WTC11 (cell line): ENCODE results near the gene F2RL2. TPM values are rescaled to one million over a fixed set of nuclear protein-coding genes. Genes with fewer than 3 reads are reported as not detected.

Source experiments
- ATAC-seq: fragments of 200-7000 bp; cut with Tn5 transposase; 2 replicates; pipeline ENCODE4 v1.10.0; 2021; ENCODE audit warnings: mild to moderate bottlenecking, moderate library complexity
- CTCF ChIA-PET: fragments of 300-600 bp; sonication (Branson Sonifier 250); formaldehyde crosslinking; loops from one replicate; lab custom pipeline; 2021; ENCODE audit warnings: antibody characterized with exemption; lab: Charles Lee
- POLR2A ChIA-PET: fragments of 350-600 bp; sonication (Branson Sonifier 250); formaldehyde crosslinking; loops from one replicate; lab custom pipeline; 2021; ENCODE audit warnings: antibody characterized with exemption; lab: Charles Lee
- DNase-seq: peaks from one replicate; pipeline ENCODE4 v3.0.0; 2021; ENCODE audit warnings: low spot score
- H3K27ac Mint-ChIP-seq: 2 replicates; pipeline ENCODE4 v1.8.0; 2021; ENCODE audit warnings: mixed read lengths
- H3K27me3 Mint-ChIP-seq: 2 replicates; pipeline ENCODE4 v1.8.0; 2021; ENCODE audit warnings: low read depth, mild to moderate bottlenecking, moderate library complexity, mixed read lengths
- H3K36me3 Mint-ChIP-seq: 2 replicates; pipeline ENCODE4 v1.8.0; 2021; ENCODE audit warnings: mixed read lengths
- H3K4me1 Mint-ChIP-seq: 2 replicates; pipeline ENCODE4 v1.8.0; 2022; ENCODE audit warnings: mixed read lengths
- H3K4me3 Mint-ChIP-seq: 2 replicates; pipeline ENCODE4 v1.8.0; 2021; ENCODE audit warnings: mild to moderate bottlenecking, moderate library complexity, mixed read lengths
- H3K9me3 Mint-ChIP-seq: 2 replicates; pipeline ENCODE4 v1.8.0; 2021; ENCODE audit warnings: mixed read lengths
- ATF1 ChIP-seq: sonication (generic); formaldehyde crosslinking; IDR thresholded peaks from 2 replicates; pipeline ENCODE4 v1.8.1; 2023; ENCODE audit warnings: mild to moderate bottlenecking, moderate library complexity, missing genetic modification reagents
- ATF6 ChIP-seq: sonication (generic); formaldehyde crosslinking; IDR thresholded peaks from 2 replicates; pipeline ENCODE4 v1.8.1; 2023; ENCODE audit warnings: mild to moderate bottlenecking, missing genetic modification reagents
- CREB1 ChIP-seq: sonication (generic); formaldehyde crosslinking; IDR thresholded peaks from 2 replicates; pipeline ENCODE4 v1.8.0; 2023; ENCODE audit warnings: mild to moderate bottlenecking, missing genetic modification reagents
- CREM ChIP-seq: sonication (generic); formaldehyde crosslinking; IDR thresholded peaks from 2 replicates; pipeline ENCODE4 v1.8.1; 2022; ENCODE audit warnings: mild to moderate bottlenecking, missing genetic modification reagents, moderate library complexity
- ETV6 ChIP-seq: sonication (generic); formaldehyde crosslinking; IDR thresholded peaks from 2 replicates; pipeline ENCODE4 v1.8.1; 2022; ENCODE audit warnings: mild to moderate bottlenecking, missing genetic modification reagents
- FOXP1 ChIP-seq: sonication (generic); formaldehyde crosslinking; IDR thresholded peaks from 2 replicates; pipeline ENCODE4 v1.8.0; 2022; ENCODE audit warnings: missing genetic modification reagents, mild to moderate bottlenecking, moderate library complexity, borderline replicate concordance
- IRF2 ChIP-seq: sonication (generic); formaldehyde crosslinking; IDR thresholded peaks from 2 replicates; pipeline ENCODE4 v1.8.0; 2022; ENCODE audit warnings: low read depth, missing genetic modification reagents, borderline replicate concordance
- JUN ChIP-seq: sonication (generic); formaldehyde crosslinking; IDR thresholded peaks from 2 replicates; pipeline ENCODE4 v1.8.0; 2023; ENCODE audit warnings: mild to moderate bottlenecking, missing genetic modification reagents
- MYBL2 ChIP-seq: sonication (generic); formaldehyde crosslinking; IDR thresholded peaks from 2 replicates; pipeline ENCODE4 v1.8.1; 2023; ENCODE audit warnings: mild to moderate bottlenecking, moderate library complexity, missing genetic modification reagents
- NFYB ChIP-seq: sonication (generic); formaldehyde crosslinking; conservative IDR thresholded peaks from 2 replicates; pipeline ENCODE4 v1.8.0; 2022; ENCODE audit warnings: low read depth, missing genetic modification reagents
- OVOL2 ChIP-seq: fragments of 250-450 bp; sonication (Bioruptor Pico); IDR thresholded peaks from 2 replicates; pipeline ENCODE4 v1.9.0; 2021; ENCODE audit warnings: mild to moderate bottlenecking, borderline replicate concordance
- RELA ChIP-seq: sonication (generic); formaldehyde crosslinking; IDR thresholded peaks from 2 replicates; pipeline ENCODE4 v1.8.1; 2022; ENCODE audit warnings: missing genetic modification reagents, mild to moderate bottlenecking, borderline replicate concordance
- RORB ChIP-seq: fragments of 250-450 bp; sonication (Bioruptor Pico); IDR thresholded peaks from 2 replicates; pipeline ENCODE4 v1.9.0; 2021; ENCODE audit warnings: mild to moderate bottlenecking
- SMAD4 ChIP-seq: sonication (generic); formaldehyde crosslinking; IDR thresholded peaks from 2 replicates; pipeline ENCODE4 v1.8.0; 2022; ENCODE audit warnings: mild to moderate bottlenecking, missing genetic modification reagents
- TCF7 ChIP-seq: sonication (generic); formaldehyde crosslinking; IDR thresholded peaks from 2 replicates; pipeline ENCODE4 v1.8.0; 2022; ENCODE audit warnings: mild to moderate bottlenecking, low read depth, missing genetic modification reagents, moderate library complexity
- TP53 ChIP-seq: sonication (generic); formaldehyde crosslinking; IDR thresholded peaks from 2 replicates; pipeline ENCODE4 v1.8.1; 2023; ENCODE audit warnings: mild to moderate bottlenecking, missing genetic modification reagents
- ZNF138 ChIP-seq: sonication (generic); formaldehyde crosslinking; conservative IDR thresholded peaks from 2 replicates; pipeline ENCODE4 v1.8.1; 2022; ENCODE audit warnings: mild to moderate bottlenecking, moderate library complexity, missing genetic modification reagents
- ZNF532 ChIP-seq: fragments of 250-450 bp; sonication (Bioruptor Pico); IDR thresholded peaks from 2 replicates; pipeline ENCODE4 v1.9.0; 2021; ENCODE audit warnings: mild to moderate bottlenecking, borderline replicate concordance
- ZNF671 ChIP-seq: fragments of 250-450 bp; sonication (Bioruptor Pico); IDR thresholded peaks from 2 replicates; pipeline ENCODE4 v1.8.0; 2021; ENCODE audit warnings: mild to moderate bottlenecking
- total RNA-seq: library from RNA; stranded (reverse); gene quantifications from 3 replicates; pipeline ENCODE4 v1.2.3, GENCODE V29; 2021
- TF ChIP-seq, protein P1 (sequence below): sonication (generic); formaldehyde crosslinking; IDR thresholded peaks from 2 replicates; pipeline ENCODE4 v1.8.1; 2022; ENCODE audit warnings: low read depth, missing genetic modification reagents, borderline replicate concordance
- TF ChIP-seq, protein P2 (sequence below): sonication (generic); formaldehyde crosslinking; conservative IDR thresholded peaks from 2 replicates; pipeline ENCODE4 v1.8.1; 2023; ENCODE audit warnings: mild to moderate bottlenecking, low read depth, missing genetic modification reagents, moderate library complexity

Gene F2RL2
- total RNA-seq, 1 experiment from 2014 or later: not detected

DNA sequence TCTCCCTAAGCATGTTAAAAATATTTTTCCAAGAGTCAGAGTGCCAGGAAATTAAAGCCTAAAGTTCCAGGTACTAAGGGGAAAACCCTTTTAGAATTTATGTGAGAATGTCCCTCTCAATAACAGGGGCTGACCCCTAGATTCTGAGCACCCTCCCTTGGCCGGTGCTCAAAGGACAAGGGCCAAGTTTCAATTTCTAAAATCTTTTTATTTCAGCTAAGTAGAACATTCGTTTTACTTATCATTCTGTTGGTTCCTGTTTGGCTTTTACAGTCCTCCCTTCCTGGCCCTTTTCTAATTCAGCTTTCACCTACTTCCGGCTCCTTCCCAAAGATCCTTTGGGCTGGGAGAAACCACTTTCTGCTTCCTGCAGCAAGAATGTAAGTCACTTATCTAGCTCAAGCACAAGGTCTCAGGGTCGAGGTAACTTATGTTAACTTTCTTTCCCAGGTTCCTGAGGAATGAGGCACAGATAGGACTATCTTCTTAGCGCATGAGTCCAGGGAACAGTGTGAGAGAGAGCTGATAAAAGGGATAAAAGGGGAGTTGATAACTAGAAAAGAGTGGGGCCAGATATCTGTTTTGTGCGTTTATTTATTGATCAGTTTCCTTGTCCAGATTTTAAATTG, 34.6 kb upstream of the F2RL2 start (continued):
- TF ChIP-seq JUN: no peak
- TF ChIP-seq CREM (CRISPR knock-in tag): no peak
- TF ChIP-seq FOXP1 (CRISPR knock-in tag): no peak
- no peak for TF ChIP-seq SMAD4 (CRISPR knock-in tag)
- TF ChIP-seq ZNF532 (CRISPR knock-in tag): no peak
- TF ChIP-seq, protein P1, sequence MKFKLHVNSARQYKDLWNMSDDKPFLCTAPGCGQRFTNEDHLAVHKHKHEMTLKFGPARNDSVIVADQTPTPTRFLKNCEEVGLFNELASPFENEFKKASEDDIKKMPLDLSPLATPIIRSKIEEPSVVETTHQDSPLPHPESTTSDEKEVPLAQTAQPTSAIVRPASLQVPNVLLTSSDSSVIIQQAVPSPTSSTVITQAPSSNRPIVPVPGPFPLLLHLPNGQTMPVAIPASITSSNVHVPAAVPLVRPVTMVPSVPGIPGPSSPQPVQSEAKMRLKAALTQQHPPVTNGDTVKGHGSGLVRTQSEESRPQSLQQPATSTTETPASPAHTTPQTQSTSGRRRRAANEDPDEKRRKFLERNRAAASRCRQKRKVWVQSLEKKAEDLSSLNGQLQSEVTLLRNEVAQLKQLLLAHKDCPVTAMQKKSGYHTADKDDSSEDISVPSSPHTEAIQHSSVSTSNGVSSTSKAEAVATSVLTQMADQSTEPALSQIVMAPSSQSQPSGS: no peak
- no peak for TF ChIP-seq NFYB
- no peak for TF ChIP-seq RELA (CRISPR knock-in tag)
- TF ChIP-seq, all 79 proteins: peak for 0

- Mint-ChIP-seq H3K36me3 (peaks cover 18% of the 10 kb centered on the region), H3K4me3 (no peak overlapping the region), H3K4me1 (peaks cover 5% of the 10 kb centered on the region; the same call in 1 of the 2 replicates), H3K27ac (peak overlapping the region; percentile 64; the same call in 1 of the 2 replicates), H3K9me3 (no peaks in the 10 kb centered on the region), H3K27me3 (no peaks in the 10 kb centered on the region)
- DNase-seq (no peak), ATAC-seq (no peak)
- CTCF ChIA-PET: interaction anchor here (0.9 kb wide), 1 partner anchor 19 kb away, joined by 3 read pairs; no protein-coding TSS in a partner anchor
- POLR2A ChIA-PET: no interaction called here
- TF ChIP-seq ATF6 (CRISPR knock-in tag): no peak
- no peak for TF ChIP-seq IRF2 (CRISPR knock-in tag)
- TF ChIP-seq RELA (CRISPR knock-in tag): no peak
- TF ChIP-seq ZNF532 (CRISPR knock-in tag): no peak
- TF ChIP-seq ETV6: no peak
- TF ChIP-seq RORB (CRISPR knock-in tag): no peak
- TF ChIP-seq ZNF138: no peak
- no peak for TF ChIP-seq MYBL2 (CRISPR knock-in tag)
- no peak for TF ChIP-seq ZNF671 (CRISPR knock-in tag)
- TF ChIP-seq CREB1 (CRISPR knock-in tag): no peak
- TF ChIP-seq TCF7 (CRISPR knock-in tag): no peak
- TF ChIP-seq ATF1: no peak
- TF ChIP-seq, protein P2, sequence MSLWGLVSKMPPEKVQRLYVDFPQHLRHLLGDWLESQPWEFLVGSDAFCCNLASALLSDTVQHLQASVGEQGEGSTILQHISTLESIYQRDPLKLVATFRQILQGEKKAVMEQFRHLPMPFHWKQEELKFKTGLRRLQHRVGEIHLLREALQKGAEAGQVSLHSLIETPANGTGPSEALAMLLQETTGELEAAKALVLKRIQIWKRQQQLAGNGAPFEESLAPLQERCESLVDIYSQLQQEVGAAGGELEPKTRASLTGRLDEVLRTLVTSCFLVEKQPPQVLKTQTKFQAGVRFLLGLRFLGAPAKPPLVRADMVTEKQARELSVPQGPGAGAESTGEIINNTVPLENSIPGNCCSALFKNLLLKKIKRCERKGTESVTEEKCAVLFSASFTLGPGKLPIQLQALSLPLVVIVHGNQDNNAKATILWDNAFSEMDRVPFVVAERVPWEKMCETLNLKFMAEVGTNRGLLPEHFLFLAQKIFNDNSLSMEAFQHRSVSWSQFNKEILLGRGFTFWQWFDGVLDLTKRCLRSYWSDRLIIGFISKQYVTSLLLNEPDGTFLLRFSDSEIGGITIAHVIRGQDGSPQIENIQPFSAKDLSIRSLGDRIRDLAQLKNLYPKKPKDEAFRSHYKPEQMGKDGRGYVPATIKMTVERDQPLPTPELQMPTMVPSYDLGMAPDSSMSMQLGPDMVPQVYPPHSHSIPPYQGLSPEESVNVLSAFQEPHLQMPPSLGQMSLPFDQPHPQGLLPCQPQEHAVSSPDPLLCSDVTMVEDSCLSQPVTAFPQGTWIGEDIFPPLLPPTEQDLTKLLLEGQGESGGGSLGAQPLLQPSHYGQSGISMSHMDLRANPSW: no peak
- TF ChIP-seq TP53 (CRISPR knock-in tag): no peak
- no peak for TF ChIP-seq OVOL2 (CRISPR knock-in tag)
- TF ChIP-seq NFYB: no peak
Measured at GRCh38 chr5:76657091-76657490, 33.9 kb upstream of the F2RL2 start.
